Neural cell (in vitro differentiated cells): Measurements from ENCODE around the gene C1QTNF1. TPM values are rescaled to one million over a fixed set of nuclear protein-coding genes. Genes with fewer than 3 reads are reported as not detected.

ENCODE experiments used
- H2AFZ ChIP-seq: fragments of 200-600, 300-800 bp; sonication (generic), shearing (Covaris generic); 2 replicates; pipeline ENCODE4 v1.6.0; 2014; ENCODE audit warnings: low read depth, mild to moderate bottlenecking, antibody characterized with exemption, low read length, moderate library complexity
- H3F3A ChIP-seq: fragments of 200-600 bp; shearing (Covaris generic); 2 replicates; pipeline ENCODE4 v1.6.1; 2016; ENCODE audit warnings: mild to moderate bottlenecking, moderate library complexity, mixed read lengths, antibody characterized with exemption, low read length; ENCODE audit not compliant: insufficient read depth, poor library complexity, severe bottlenecking
- H3K27ac ChIP-seq: fragments of 200-600, 300-800 bp; sonication (generic), shearing (Covaris generic); 2 replicates; pipeline ENCODE4 v1.5.1; 2014; ENCODE audit warnings: mild to moderate bottlenecking, low read length, moderate library complexity
- H3K27me3 ChIP-seq: fragments of 300-800, 200-600 bp; sonication (generic), shearing (Covaris generic); 2 replicates; pipeline ENCODE4 v1.6.0; 2014; ENCODE audit warnings: mild to moderate bottlenecking, low read depth, low read length, moderate library complexity; ENCODE audit not compliant: insufficient read depth
- H3K36me3 ChIP-seq: fragments of 300-800, 200-600 bp; sonication (generic), shearing (Covaris generic); 2 replicates; pipeline ENCODE4 v1.5.1; 2014; ENCODE audit warnings: mild to moderate bottlenecking, antibody characterized with exemption, low read length, moderate library complexity; ENCODE audit not compliant: insufficient read depth
- H3K4me2 ChIP-seq: fragments of 300-800, 200-600 bp; sonication (generic), shearing (Covaris generic); 2 replicates; pipeline ENCODE4 v1.6.0; 2014; ENCODE audit warnings: mild to moderate bottlenecking, low read length
- H3K4me3 ChIP-seq: fragments of 300-800, 200-600 bp; sonication (generic), shearing (Covaris generic); 2 replicates; pipeline ENCODE4 v1.5.1; 2014; ENCODE audit warnings: mild to moderate bottlenecking, low read length, moderate library complexity
- H3K79me2 ChIP-seq: fragments of 200-600 bp; shearing (Covaris generic); replicated peaks from 2 replicates; pipeline ENCODE4 v1.6.0; 2014; ENCODE audit warnings: mild to moderate bottlenecking, low read length, moderate library complexity; ENCODE audit not compliant: insufficient read depth
- H3K9ac ChIP-seq: fragments of 300-800, 200-600 bp; sonication (generic), shearing (Covaris generic); 2 replicates; pipeline ENCODE4 v1.6.1; 2016; ENCODE audit warnings: mild to moderate bottlenecking, low read length, mixed read lengths
- H3K9me2 ChIP-seq: fragments of 200-600 bp; shearing (Covaris generic); 2 replicates; pipeline ENCODE4 v1.6.1; 2016; ENCODE audit warnings: mild to moderate bottlenecking, low read length, mixed read lengths; ENCODE audit not compliant: insufficient read depth
- H3K9me3 ChIP-seq: fragments of 200-600, 300-800 bp; sonication (generic), shearing (Covaris generic); 2 replicates; pipeline ENCODE4 v1.6.1; 2016; ENCODE audit warnings: mild to moderate bottlenecking, mixed run types, low read length, moderate library complexity, mixed read lengths
- H4K20me1 ChIP-seq: fragments of 200-600 bp; shearing (Covaris generic); 2 replicates; pipeline ENCODE4 v1.6.1; 2016; ENCODE audit warnings: mild to moderate bottlenecking, mixed run types; ENCODE audit not compliant: insufficient read depth
- CTCF ChIP-seq: fragments of 450-650 bp; IDR thresholded peaks from 2 replicates; pipeline ENCODE4 v1.5.1; 2014; ENCODE audit warnings: antibody characterized with exemption, mild to moderate bottlenecking, moderate library complexity; ENCODE audit not compliant: poor library complexity, severe bottlenecking
- EP300 ChIP-seq: fragments of 450-650 bp; conservative IDR thresholded peaks from 2 replicates; pipeline ENCODE4 v1.6.1; 2014; ENCODE audit warnings: antibody characterized with exemption, mild to moderate bottlenecking, moderate library complexity; ENCODE audit not compliant: poor library complexity, severe bottlenecking
- EZH2 ChIP-seq: fragments of 200-600, 300-800 bp; shearing (Covaris generic), sonication (generic); IDR thresholded peaks from 2 replicates; pipeline ENCODE4 v1.6.1; 2014; ENCODE audit warnings: antibody characterized with exemption, low read length, borderline replicate concordance, mild to moderate bottlenecking; ENCODE audit not compliant: insufficient read depth, poor library complexity, severe bottlenecking
- MXI1 ChIP-seq: fragments of 450-650 bp; conservative IDR thresholded peaks from 2 replicates; pipeline ENCODE4 v1.6.1; 2014; ENCODE audit warnings: antibody characterized with exemption, mild to moderate bottlenecking; ENCODE audit not compliant: poor library complexity, severe bottlenecking
- POLR2AphosphoS5 ChIP-seq: IDR thresholded peaks from 2 replicates; pipeline ENCODE4 v1.6.1; 2012
- RAD21 ChIP-seq: fragments of 450-650 bp; conservative IDR thresholded peaks from 2 replicates; pipeline ENCODE4 v1.6.1; 2014; ENCODE audit warnings: antibody characterized with exemption, mild to moderate bottlenecking, moderate library complexity
- REST ChIP-seq: IDR thresholded peaks from 2 replicates; pipeline ENCODE4 v1.6.1; 2012; ENCODE audit warnings: borderline replicate concordance
- SMC3 ChIP-seq: fragments of 450-650 bp; conservative IDR thresholded peaks from 2 replicates; pipeline ENCODE4 v1.6.1; 2014; ENCODE audit warnings: antibody characterized with exemption, mild to moderate bottlenecking, moderate library complexity; ENCODE audit not compliant: poor library complexity
- TAF1 ChIP-seq: IDR thresholded peaks from 2 replicates; pipeline ENCODE4 v1.6.1; 2012; ENCODE audit warnings: low read depth
- polyA plus RNA-seq: library from polyadenylated mRNA; depleted of rRNA; stranded (reverse); fragments of >200 nt; gene quantifications from 2 replicates; pipeline ENCODE4 v1.2.3, GENCODE V29; 2014

Gene C1QTNF1
- polyA plus RNA-seq, 1 donor from 2014 or later, result 0.16 TPM

GRCh38 chr17:79003661-79004411 is 20.1 kb upstream of the C1QTNF1 start:
- Histone ChIP-seq H3K79me2 (peaks cover 14% of the 10 kb centered on the region), H3K36me3 (no peaks in the 10 kb centered on the region), H3K4me2 (no peak overlapping the region), H3K9me3 (no peaks in the 10 kb centered on the region), H3K9ac (no peak overlapping the region), H2AFZ (no peak overlapping the region), H3K9me2 (no peaks in the 10 kb centered on the region), H3F3A (no peaks in the 10 kb centered on the region), H3K27ac (no peak overlapping the region), H3K4me3 (no peak overlapping the region), H4K20me1 (no peaks in the 10 kb centered on the region), H3K27me3 (no peaks in the 10 kb centered on the region)
- no peak for TF ChIP-seq REST
- no peak for TF ChIP-seq EZH2
- no peak for TF ChIP-seq MXI1
- no peak for TF ChIP-seq RAD21

DNA sequence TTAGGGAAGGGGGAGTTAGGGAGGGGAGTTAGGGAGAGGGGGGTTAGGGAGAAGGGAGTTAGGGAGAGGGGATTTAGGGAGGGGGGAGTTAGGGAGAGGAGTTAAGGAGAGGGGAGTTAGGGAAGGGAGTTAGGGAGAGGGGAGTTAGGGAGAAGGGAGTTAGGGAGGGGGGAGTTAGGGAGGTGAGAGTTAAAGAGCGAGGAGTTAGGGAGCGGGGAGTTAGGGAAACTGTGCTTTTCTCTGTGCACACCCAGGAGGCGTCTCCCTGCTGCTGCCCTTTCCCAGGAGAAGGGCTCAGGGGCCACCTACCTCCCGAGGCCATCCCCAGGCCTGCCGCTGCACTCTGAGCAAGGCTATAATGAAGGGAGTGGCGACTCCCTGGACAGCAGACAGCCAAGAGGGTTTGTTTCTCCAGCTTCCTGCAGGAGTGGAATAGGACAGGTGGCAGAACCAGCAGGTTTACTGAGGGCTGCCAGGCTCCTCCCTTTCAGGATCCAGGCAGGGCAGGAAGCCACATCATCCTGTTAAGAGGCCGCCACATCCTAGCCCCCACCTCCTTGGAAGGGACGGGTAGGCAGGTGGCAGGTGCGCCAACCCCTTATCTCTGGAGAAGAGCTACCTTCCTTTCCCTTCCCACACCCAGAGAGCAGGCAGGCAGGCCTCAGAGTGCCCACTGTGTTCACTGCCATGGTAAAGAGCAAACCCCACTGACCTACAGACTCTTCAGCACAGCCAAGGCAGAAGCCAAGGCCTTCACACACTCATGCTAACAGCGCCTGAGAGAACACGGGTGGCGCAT is 18.7 kb upstream of the C1QTNF1 start:
- H3F3A ChIP-seq, result no peaks in the 10 kb centered on the region
- H3K79me2 ChIP-seq, result peaks cover 21% of the 10 kb centered on the region
- H3K9me2 ChIP-seq, result no peaks in the 10 kb centered on the region
- H3K36me3 ChIP-seq, result no peaks in the 10 kb centered on the region
- H3K9me3 ChIP-seq, result no peaks in the 10 kb centered on the region
- H4K20me1 ChIP-seq, result no peaks in the 10 kb centered on the region
- TF ChIP-seq MXI1 (no peak), EP300 (no peak), SMC3 (no peak), REST (no peak), EZH2 (no peak), TAF1 (no peak), POLR2AphosphoS5 (no peak), RAD21 (no peak), CTCF (no peak)
- no peaks in the 10 kb centered on the region for H3K27me3 ChIP-seq
- H3K4me3 ChIP-seq, result no peak overlapping the region
- no peak overlapping the region for H3K9ac ChIP-seq
- no peak overlapping the region for H3K4me2 ChIP-seq
- no peak overlapping the region for H2AFZ ChIP-seq
- no peak overlapping the region for H3K27ac ChIP-seq
